GM18511 (cell line): ENCODE results near the gene DLG4.
A peak's percentile ranks its signal among the peaks of the same experiment; 100 is the strongest.
"Not testable (repeated sequence)": the region's sequence is repeated elsewhere in the genome, so short reads cannot be mapped to it uniquely, and the experiment has no call there.

Source experiments
- ATAC-seq: cut with Tn5 transposase; IDR thresholded peaks from one replicate; pipeline ENCODE4 v1.9.1; 2021; ENCODE audit warnings: mild to moderate bottlenecking, moderate library complexity; ENCODE audit not compliant: unreplicated experiment

DLG4 gene

DNA sequence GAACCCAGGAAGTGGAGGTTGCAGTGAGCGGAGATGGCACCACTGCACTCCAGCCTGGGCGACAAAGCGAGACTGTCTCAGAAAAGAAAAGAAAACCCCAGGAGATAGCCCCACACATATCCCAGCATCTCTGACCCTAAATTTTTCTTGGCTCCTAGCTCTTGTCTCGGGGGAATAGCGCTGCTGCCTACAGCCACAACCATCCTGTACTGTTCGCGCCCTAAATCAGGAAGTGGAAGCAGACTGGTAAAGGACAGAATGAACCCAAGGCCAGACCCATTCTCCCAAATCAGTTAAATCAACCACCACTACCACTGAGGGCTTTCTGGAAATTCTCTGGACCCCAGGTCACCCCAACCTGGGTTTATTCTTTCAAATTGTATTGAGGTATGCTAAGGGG lies 30.2 kb upstream of the DLG4 start:
- ATAC-seq: no peak

DNA sequence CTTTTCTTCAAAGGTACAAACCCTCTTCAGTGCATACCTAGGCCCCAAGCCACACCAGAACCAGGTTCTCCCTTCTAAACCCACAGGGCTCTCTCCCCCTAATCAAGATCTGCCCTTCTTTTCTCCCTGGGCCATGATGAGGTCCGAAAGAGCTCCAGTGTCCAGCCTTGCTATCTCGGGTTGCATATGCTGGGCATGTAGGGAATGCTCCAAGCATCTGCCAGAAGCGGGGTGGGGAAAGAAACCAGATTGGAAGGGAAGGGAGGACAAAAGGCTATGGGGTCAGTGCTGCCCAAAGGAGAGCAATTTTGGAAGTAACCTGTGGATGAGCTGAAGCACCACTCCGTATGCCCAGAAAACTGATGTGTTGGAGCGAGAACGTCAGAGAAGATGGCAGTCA lies 29.6 kb upstream of the DLG4 start:
- ATAC-seq: no peak

DNA sequence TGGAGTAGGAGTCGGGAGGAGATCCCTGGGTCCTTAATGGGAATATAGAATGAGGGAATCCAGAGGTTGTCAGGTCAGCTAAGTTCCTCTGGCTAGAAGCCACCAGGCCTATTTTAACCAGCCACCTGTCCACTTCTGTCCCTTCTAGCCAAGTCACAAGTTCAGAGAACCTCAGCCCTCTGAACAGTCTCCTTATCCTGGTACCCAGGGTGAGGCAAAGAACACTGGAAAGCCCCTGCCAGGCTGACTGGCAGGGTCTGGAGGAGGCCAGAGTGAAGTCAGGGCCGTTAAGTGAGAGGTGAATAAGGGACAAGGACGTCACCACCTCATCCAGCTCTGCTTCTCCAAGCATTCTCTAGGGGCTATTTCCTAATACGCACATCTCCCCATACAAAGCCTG lies 29.2 kb upstream of the DLG4 start:
- no peak for ATAC-seq

DNA sequence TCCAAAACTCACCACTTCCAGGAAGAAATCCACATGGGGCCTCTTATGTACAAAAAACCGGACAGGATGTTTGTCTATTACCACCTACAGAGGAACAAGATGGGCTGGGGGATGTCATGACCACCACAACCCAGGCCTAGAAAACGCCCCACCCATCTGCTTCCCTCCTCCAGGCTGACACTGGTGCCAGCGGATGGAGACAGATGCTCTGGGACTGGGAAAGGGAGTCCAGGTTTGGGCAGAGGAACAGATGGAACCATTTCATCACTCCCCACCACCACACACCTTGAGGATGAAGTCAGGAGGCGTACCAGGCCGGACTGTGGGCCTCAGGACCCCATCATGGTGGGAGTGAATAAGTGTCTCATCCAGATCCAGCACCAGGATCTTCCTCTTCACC lies 27.1 kb upstream of the DLG4 start:
- no peak for ATAC-seq

DNA sequence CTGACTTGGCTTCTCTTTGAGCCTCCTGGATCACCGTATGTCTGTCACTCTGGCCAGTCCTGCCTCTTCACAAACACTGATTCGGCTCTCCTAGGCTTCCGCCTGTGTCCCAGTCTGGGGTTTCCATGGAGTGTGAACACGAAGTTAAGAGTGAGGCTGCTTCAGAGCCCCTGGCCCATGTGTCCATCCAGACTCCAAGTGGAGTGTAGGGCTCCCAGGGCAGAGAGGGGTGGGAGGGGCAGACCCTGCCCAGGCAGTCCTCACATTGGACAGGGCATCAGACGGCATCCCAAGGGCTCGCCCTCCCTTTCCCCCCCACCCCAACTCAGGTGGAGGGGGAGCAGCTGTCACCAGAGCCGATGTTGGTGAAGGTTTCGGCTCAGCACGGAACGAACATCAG lies 24.2 kb upstream of the DLG4 start:
- ATAC-seq: not testable (repeated sequence)

DNA sequence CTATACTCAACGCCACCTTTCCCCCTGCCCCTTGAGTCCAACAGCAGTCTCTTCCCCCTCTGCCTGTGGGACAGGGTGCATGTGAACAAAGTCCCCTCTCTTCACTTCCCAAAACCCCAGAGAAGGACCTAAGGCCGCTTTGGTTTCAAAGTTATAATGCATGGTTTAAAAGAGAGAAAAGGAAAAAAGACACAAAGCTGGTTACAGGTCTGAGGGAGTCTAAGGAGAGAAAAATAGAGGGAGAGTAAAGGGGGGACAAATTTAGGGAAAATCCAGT lies 23.8 kb upstream of the DLG4 start:
- no peak for ATAC-seq

DNA sequence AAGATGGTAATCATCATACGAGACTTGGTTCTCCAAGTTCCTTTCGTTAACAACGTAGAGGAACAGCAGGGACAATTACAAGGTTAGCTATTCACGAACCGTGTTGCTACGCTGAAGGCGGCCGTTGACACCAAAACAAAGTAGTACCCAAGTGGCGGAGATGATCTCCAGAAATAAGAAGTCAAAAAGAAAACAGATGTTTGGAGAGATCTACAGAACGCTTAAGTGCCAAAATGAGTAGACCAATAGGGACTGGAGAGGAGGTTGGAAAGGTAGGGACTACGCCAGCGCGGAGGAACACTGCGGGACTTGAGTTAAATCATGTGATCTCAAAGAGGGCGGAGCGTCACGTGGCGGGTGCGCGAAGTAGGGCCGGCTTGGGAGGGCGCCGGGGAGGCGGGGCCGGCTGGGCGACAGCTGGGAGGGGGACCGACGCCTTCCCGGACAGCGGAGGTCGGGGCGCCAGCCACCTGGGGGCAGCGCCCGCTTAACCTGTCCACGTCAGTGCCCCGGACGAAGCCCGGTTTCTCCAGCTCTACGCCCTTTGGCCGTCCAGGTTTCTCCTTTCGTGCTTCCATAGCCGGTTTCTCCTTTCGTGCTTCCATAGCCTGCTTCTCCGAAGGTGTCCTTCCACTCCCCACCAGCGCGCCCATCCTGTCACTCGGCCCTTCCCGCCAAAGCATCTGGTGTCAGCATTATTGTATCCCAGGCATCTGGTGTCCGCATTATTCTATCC lies 23.2 kb upstream of the DLG4 start:
- ATAC-seq: peak; percentile 43

DNA sequence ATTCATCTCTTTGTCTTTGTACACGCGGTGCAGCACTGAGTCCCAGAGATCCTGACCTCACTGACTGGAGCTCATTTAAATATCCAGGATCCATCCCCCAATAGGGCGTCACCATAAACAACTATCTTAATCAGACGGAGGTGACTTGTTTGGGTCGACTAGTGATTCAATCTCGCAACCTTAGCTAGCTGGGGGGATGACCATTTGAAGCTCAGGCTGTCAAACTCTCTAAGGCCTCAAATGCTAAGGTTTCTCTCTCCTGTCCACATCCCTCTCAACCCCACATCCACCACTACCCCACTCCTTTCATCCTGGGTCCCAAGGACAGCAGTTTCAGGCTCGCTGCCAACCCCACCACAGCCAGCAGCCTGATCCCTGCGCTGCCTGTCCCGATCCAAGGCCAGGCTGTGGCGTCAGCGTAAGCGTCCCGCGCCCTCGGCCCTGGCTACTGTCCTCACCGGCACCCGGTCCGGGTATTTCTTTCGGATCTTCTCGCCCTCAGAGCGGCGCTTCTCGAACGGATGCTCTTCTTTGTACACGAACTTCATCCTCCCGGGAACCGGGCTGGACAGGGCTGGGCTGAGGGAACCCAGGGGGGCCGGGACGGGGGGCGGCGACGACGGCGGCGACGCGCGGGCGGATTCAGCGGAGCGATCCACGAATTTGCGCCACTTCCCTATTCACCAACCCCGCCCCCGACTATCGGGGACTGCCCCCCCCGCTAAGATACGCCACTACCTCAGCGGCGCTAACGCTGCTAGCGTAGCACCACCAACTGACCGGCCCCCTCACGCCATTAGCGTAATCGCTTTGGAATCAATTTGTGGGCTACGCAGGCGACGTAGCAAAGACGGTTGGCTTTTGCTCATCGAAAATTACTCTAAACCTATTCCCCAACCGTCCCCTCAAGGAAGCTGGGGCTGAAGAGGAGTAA lies 22.4 kb upstream of the DLG4 start, which contains the start of gene GABARAP:
Gene GABARAP, minus strand, starts transcription at position 667 of the 934 bp plus-strand sequence. Its CDS starts 119 bp downstream, at position 548.
- peak; percentile 36 for ATAC-seq

DNA sequence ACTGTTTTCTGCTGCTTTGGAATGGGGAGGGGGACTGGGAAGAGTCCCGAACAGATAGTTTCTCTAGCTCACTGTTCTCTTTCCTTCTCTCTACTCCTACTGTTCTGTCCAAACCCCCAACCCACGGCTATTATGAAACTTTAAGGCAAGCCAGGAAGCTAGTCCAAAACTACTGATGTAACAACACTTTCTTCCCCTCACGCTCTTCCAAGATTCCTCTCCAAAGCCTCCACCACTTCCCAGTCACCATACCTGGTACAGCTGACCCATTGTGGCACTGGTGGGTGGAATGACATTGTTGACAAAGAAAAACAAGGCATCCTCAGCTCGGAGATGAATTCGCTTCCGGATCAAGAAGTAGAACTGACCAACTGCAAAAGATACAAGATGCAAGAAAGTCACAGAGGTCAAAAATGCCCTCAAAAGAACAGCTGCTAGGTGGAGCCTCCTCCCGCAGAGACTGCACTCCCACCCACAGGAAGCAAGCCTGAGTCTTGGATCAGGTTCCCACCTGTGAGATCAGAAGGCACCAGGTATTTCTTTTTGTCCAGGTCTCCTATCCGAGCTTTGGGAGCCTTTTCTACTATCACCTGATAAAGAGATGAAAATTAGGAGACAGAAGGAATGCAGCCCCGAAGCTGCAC lies 21.6 kb upstream of the DLG4 start:
- no peak for ATAC-seq

DNA sequence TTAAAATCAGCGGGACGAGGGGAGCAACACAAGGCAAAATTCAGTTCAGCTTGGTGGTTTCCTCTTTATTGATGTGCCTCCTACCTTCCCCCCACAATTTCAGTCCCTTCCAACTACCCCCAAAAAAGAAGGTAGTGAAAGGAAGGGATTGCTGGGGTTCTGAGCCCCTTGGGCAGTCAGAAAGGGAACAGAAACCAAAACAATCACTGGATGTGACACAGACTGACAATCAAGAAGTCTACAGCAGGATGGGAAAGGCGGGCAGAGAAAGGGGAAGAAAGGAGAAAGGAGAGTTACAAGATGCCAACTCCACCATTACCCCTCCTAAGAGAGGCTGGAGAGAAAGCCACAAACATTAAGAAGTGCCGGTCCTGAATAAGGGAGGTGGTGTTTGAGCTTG lies 20.7 kb upstream of the DLG4 start:
- no peak for ATAC-seq

DNA sequence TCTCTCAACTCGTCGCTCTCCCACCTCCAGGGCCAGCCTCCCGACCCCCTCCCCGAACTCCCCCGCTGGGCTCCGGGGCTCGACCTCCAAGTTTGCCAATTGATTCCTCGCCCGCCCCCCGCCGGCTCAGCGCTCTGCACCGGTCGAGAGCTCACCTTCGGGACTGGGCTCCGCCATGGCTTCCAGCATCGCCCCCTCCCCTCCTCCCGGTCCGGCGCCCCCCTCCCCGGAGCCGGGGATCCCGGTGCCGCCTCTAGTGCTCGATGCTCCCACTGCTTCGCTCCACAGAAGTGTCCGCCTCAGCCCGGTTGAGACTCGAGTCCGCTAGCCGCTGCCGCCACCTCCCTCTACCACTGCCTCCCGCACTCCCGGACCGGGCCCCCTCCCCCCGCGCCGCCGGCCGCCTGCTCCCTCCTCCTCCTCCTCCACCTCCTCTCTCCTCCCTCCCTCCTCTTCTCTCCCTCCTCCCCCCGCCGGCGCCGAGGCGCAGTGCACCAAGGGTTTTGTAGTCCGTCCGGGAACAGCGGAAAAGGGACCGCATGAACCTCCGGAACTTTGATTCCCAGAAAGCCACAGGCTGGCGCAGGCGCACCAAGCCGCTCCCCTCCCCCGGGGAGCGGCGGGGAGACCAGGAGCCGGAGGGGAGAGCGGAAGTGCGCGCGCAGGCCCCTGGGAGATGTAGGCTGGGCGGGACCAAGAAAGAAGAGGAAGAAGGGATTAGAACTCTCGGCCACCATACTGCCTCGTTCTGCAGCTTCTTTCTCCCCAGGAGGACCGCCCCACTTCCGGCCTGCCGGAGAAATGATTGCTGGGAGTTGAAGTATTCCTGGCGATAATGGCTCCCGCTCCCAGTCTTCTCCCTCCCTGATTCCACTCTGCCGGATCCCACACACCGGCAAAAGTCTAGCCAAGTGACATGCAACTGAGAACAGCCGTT lies 19.7 kb upstream of the DLG4 start, which contains the start of gene PHF23:
Gene PHF23, minus strand, starts transcription at position 367 of the 937 bp plus-strand sequence. Its CDS starts 178 bp downstream, at position 189.
- ATAC-seq: peak; percentile 56

DNA sequence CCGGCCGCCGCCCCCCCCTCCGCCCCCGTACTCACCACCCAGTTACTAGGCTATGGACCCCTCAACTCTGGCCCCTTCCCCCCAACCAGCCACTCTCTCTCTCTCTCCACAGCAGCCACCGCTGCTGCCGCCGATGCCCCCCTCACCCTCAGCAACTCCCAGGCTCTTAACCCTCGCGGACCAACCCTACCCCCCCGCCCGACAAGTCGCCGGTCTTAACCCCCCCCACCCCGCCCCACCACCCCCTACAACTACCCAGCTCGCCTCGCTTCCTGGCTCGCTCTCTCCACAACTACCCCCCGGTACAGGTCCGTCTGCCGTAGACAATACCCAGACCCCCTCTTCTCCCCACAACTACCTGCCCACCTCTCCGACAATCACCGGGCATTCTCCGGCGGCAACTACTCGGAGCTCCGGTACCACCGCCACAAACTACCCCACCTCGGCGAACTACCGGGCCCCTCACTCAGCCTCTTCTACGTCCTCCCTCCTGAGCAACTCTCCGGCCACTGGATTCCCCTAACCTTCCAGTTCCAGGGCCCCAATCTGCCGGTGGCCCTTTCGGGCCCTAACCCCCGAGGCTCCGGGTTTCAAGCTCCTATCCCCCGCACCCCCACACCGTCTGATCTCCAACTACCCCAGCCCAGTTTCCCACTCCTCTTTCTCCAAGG lies 18.9 kb upstream of the DLG4 start:
- ATAC-seq: no peak

DNA sequence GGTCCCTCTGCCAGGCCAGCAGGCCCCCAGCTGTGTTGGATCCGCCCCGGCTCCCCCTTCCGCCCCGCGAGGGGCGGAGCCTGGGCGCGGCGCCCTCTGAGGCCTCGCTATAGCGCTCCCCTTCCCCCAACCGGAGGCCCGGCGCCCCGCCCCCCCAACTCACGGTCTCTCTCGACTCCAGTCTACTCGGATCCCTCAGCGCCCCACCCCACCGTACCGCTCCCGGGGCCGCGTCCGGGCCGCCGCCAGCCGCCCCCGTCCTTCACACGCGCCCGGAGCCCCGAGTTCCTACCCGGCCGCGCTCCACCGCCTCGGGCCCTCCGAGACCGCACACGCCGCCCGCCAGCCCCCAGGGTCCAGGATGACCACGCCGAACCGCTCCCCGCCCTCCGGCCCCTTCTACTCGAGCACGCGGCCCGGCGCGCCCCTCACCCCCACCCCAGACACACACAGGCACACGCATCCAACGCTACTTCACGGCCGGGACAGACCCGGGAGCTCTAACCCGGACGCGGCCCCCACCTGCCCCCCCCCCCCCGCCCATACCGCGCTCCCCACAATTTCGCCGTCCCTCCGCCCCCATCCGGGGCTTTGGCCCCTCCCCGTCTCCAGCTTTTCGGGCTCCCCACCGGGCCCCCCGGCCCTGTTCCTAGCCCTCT lies 18.3 kb upstream of the DLG4 start:
- no peak for ATAC-seq

DNA sequence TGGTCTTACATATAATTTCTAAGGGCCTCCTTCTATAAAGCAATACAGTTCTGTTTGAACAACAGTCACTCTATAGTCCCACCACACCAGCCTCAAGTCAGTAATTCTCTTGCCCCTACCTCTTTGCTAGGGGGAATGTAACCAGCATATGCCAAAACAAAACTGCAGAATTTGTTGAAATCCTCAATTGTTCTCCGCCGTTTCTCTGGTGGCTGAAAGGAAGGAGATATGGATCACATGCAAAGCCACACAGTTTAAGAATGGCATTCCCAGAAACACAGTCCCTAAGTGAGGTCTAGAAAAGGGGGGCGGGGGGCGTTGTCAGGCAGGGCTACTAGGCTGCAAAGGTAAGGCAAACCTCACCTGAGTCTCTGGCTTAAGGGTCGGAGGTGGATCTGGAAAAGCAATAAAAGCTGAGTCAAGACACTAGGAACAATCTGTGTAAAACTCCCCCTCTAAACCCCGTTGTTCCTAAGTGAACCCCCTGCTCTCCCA lies 17.7 kb upstream of the DLG4 start:
- no peak for ATAC-seq

DNA sequence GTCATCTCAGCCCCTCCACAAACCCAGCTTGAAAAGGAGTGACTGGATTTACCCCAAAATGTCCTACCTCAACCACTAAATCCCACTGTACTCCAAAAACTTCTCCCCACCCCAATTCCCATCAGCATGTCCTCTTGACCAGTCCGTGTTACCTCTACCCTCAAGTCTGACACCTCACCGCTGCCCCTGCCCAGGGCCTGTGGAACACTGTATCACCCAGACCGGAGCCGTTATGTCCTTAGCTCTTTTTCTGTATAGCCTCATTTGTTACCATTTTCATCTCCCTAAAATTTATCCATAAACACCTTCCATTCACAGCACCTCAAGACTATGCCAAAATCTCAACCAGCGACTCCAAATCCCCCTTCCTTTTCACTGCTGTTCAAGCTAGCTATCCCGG lies 17.2 kb upstream of the DLG4 start:
- no peak for ATAC-seq

DNA sequence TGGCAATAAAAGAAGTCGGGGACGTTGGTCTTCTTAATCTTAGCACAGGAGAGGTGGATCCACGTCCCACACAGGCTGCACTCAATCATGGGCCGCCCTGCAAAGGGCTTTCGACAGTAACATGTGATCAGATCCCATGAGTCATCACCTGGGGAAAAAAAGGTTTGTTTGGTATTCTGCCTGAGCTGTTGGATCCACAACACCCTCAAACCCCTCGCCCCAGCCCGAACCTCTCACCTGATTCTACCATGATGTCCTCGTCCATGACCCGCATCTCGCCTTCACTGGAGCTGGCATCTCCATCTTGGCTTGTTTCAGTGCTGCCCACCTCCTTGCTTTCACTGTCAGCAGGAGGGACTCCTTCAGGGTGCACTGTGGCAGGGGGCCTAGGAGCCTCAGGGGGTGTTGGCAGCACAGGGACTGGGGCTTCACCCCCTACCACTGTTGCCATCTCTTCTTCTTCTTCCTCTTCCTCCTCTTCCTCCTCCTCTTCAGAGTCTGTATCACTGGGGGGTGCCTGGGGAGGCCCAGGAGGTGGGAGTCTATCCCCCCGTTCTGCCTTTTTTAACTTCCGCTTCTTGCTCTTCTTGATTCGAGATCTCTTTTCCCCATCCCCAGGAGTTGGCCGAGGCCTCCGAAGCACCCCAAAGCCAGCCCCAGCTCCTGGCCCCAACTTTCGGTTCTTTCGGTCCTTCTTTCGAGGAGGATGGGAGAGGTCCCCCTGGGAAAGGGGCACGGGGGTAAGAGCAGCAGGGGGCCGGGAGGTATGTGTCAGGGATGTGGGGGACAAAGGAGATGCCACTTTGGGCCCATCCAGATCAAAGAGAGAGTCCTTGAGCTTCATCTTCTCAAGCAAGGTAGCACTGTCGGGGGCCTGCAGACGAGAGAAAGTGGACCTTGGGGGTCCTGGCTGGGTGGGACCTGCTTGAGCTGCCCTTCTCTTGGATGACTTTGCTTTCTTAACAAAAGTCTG lies 16.3 kb upstream of the DLG4 start:
- ATAC-seq: no peak

DNA sequence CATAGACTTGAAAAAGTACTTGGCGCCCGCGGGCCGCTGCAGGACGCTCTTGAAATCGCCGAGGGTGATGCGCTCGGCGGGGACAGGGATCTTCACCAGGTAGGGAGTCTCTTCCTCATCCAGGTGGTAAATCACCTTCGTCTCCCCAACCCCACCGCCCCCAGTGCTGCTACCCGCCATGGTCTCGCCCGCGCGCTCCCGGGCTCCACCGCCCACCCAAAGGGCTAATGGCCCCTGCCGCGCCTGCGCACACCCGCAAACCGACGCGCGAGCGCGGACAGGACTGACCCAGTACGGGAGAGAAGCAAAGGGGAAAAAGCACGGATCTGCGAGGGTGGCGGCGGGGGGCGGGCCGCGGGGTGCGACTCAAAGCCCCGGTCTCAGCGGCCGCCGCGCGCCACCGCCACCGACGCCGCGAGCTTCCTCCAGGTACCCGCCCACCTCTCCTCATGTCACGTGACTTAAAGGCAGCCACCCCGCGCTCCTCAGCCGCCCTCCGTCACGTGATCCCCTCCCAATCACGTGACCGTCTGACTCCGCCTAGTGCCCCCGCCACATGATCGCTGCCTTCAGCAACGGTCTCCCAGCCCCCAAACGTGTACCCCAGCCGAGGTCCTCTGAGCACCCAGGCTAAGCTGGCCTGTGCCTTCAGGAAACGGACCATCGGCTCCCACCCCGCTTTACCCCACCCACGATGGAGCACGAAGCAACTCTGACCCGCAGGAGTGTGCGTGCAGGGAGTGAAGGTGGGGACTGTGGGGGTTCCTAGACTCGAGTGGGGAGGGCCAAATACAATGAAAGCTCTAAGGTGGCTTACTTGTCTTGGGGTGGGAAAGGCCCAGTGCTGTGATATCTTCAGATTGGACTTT lies 14.7 kb upstream of the DLG4 start, which contains the start of gene DVL2:
Gene DVL2, minus strand, starts transcription at position 435 of the 869 bp plus-strand sequence. Its CDS starts 255 bp downstream, at position 180.
- peak; percentile 65 for ATAC-seq
